Suprapubic skin (tissue), 4 donors: Measurements from ENCODE around the gene COL23A1.
A peak's percentile ranks its signal among the peaks of the same experiment; 100 is the strongest.

ENCODE experiments used
- CTCF ChIP-seq, 2 donors: fragments of 200-600 bp in 1 of 2; fragments of 450-650 bp in 1 of 2; sonication (generic) in 1 of 2; IDR thresholded peaks; one replicate each; pipeline ENCODE4 v1.5.1; 2016 to 2019; ENCODE audit warnings: antibody characterized with exemption in 2 of 2, mild to moderate bottlenecking in 1 of 2, moderate library complexity in 1 of 2
- EP300 ChIP-seq: sonication (generic); formaldehyde crosslinking; IDR thresholded peaks from one replicate; pipeline ENCODE4 v1.6.1; 2017; ENCODE audit warnings: antibody characterized with exemption
- POLR2A ChIP-seq, 2 donors: fragments of 450-650 bp; IDR thresholded peaks; one replicate each; pipeline ENCODE4 v1.6.1; 2017; ENCODE audit warnings: antibody characterized with exemption in 2 of 2, mild to moderate bottlenecking in 2 of 2, moderate library complexity in 2 of 2
- POLR2AphosphoS5 ChIP-seq, 3 donors: sonication (generic); formaldehyde crosslinking; IDR thresholded peaks; one replicate each; pipeline ENCODE4 v1.6.1; 2017; ENCODE audit warnings: antibody characterized with exemption in 3 of 3

GRCh38 chr5:178204182-178204934, 385.8 kb downstream of the COL23A1 start, which contains the start of gene HNRNPAB:
- TF ChIP-seq CTCF (IDR thresholded peaks at IDR 0.05) (no peak), POLR2AphosphoS5 (IDR thresholded peaks at IDR 0.05) (peak; percentile 97 to 99 (median 98)), POLR2A (IDR thresholded peaks at IDR 0.05) (peak; percentile 96 to 99), EP300 (no peak)
